ENCODE data around the gene P2RX4.

DNA sequence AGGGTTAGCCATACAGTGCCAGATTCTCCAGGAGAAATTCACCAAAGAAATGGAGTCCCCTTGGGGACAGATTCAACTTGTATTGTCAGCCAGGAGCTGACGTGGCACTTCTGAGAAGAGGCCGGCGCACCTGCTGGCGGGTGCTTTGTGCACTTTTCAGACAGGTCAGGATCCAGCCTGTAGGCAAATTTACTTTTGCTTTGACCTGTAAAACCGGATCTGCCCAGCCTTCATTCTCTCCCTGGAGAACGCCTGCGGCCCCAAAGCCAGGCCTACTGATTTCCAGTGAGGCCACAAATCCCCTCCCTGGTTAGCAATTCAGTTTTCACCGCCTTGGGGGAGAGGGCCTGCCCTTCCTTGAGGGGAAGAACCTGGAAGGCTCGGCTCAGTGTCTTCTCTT, 17.4 kb downstream of the P2RX4 start:
- TF ChIP-seq, protein P1, sequence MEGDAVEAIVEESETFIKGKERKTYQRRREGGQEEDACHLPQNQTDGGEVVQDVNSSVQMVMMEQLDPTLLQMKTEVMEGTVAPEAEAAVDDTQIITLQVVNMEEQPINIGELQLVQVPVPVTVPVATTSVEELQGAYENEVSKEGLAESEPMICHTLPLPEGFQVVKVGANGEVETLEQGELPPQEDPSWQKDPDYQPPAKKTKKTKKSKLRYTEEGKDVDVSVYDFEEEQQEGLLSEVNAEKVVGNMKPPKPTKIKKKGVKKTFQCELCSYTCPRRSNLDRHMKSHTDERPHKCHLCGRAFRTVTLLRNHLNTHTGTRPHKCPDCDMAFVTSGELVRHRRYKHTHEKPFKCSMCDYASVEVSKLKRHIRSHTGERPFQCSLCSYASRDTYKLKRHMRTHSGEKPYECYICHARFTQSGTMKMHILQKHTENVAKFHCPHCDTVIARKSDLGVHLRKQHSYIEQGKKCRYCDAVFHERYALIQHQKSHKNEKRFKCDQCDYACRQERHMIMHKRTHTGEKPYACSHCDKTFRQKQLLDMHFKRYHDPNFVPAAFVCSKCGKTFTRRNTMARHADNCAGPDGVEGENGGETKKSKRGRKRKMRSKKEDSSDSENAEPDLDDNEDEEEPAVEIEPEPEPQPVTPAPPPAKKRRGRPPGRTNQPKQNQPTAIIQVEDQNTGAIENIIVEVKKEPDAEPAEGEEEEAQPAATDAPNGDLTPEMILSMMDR (conservative IDR thresholded peaks at IDR 0.05) = no peak
- TF ChIP-seq EZH2 (IDR thresholded peaks at IDR 0.05; ENCODE audit: low read depth) = no peak

Data from PC-9 (cell line).